ENCODE results near the gene CADM1.

DNA sequence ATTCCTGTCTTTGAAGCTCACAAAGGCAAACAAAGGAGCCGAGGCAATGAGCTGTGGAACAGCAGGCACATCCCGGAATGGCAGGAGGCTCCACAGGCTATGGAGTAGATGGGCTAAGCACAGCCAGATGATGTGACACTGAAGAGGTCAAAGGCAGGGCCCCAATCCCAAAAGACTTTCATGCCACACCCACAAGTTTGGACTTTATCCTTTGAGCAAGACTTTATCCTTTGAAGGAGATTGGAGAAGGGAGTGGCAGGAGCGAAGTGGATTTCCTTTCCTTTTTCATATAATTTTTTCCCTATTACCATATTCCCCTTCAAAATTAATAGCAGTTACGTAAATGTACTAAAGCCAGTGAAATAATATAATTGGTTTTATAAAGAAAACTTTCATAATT, 379.4 kb downstream of the CADM1 start:
- TF ChIP-seq, protein P1, sequence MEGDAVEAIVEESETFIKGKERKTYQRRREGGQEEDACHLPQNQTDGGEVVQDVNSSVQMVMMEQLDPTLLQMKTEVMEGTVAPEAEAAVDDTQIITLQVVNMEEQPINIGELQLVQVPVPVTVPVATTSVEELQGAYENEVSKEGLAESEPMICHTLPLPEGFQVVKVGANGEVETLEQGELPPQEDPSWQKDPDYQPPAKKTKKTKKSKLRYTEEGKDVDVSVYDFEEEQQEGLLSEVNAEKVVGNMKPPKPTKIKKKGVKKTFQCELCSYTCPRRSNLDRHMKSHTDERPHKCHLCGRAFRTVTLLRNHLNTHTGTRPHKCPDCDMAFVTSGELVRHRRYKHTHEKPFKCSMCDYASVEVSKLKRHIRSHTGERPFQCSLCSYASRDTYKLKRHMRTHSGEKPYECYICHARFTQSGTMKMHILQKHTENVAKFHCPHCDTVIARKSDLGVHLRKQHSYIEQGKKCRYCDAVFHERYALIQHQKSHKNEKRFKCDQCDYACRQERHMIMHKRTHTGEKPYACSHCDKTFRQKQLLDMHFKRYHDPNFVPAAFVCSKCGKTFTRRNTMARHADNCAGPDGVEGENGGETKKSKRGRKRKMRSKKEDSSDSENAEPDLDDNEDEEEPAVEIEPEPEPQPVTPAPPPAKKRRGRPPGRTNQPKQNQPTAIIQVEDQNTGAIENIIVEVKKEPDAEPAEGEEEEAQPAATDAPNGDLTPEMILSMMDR (conservative IDR thresholded peaks at IDR 0.05; ENCODE audit: low read depth, low read length), result no peak
- no peak for TF ChIP-seq EZH2 (IDR thresholded peaks at IDR 0.05; ENCODE audit: low read length, unreplicated experiment)
